Trophoblast cell (in vitro differentiated cells and primary cell): Measurements from ENCODE around the gene NSUN4. TPM values are rescaled to one million over a fixed set of nuclear protein-coding genes. Genes with fewer than 3 reads are reported as not detected.

Experiments used
- DNase-seq, 2 donors: peaks; one replicate each; pipeline ENCODE4 v3.0.0-alpha.2; 2016
- H2AFZ ChIP-seq: 2 replicates; pipeline ENCODE4 v1.6.1; 2013; ENCODE audit warnings: low read length, moderate library complexity, mild to moderate bottlenecking; ENCODE audit not compliant: insufficient read depth, poor library complexity
- H2AK5ac ChIP-seq: 2 replicates; pipeline ENCODE4 v1.6.1; 2013; ENCODE audit warnings: mild to moderate bottlenecking, low read length
- H2BK120ac ChIP-seq: 2 replicates; pipeline ENCODE4 v1.6.1; 2013; ENCODE audit warnings: low read length, mild to moderate bottlenecking, moderate library complexity; ENCODE audit not compliant: insufficient read depth, poor library complexity
- H2BK12ac ChIP-seq: 2 replicates; pipeline ENCODE4 v1.6.1; 2013; ENCODE audit warnings: mild to moderate bottlenecking, low read length, moderate library complexity
- H2BK5ac ChIP-seq: 2 replicates; pipeline ENCODE4 v1.6.1; 2013; ENCODE audit warnings: low read length, low read depth, moderate library complexity, mild to moderate bottlenecking; ENCODE audit not compliant: poor library complexity
- H3K14ac ChIP-seq: 2 replicates; pipeline ENCODE4 v1.6.1; 2013; ENCODE audit warnings: mild to moderate bottlenecking, low read length
- H3K18ac ChIP-seq: 2 replicates; pipeline ENCODE4 v1.6.1; 2013; ENCODE audit warnings: mild to moderate bottlenecking, low read length
- H3K23ac ChIP-seq: 2 replicates; pipeline ENCODE4 v1.6.1; 2013; ENCODE audit warnings: low read length
- H3K27ac ChIP-seq: 2 replicates; pipeline ENCODE4 v1.5.1; 2013; ENCODE audit warnings: low read depth, mild to moderate bottlenecking, inconsistent platforms, low read length, moderate library complexity
- H3K27me3 ChIP-seq: 2 replicates; pipeline ENCODE4 v1.6.1; 2013; ENCODE audit warnings: inconsistent platforms, mild to moderate bottlenecking, low read length, moderate library complexity; ENCODE audit not compliant: insufficient read depth
- H3K36me3 ChIP-seq, 2 experiments: 1 replicate in 1 of 2; 2 replicates in 1 of 2; pipeline ENCODE4 v1.6.1; 2013; ENCODE audit warnings: low read length in 2 of 2, mild to moderate bottlenecking in 2 of 2, moderate library complexity in 1 of 2; ENCODE audit not compliant: insufficient read depth in 2 of 2, control insufficient read depth in 1 of 2
- H3K4ac ChIP-seq: 2 replicates; pipeline ENCODE4 v1.6.1; 2013; ENCODE audit warnings: low read depth, mild to moderate bottlenecking, low read length, moderate library complexity
- H3K4me1 ChIP-seq, 2 experiments: 1 replicate in 1 of 2; 2 replicates in 1 of 2; pipeline ENCODE4 v1.6.1; 2013; ENCODE audit warnings: low read length in 2 of 2, mild to moderate bottlenecking in 2 of 2, moderate library complexity in 1 of 2; ENCODE audit not compliant: insufficient read depth in 2 of 2, control insufficient read depth in 1 of 2
- H3K4me2 ChIP-seq: 2 replicates; pipeline ENCODE4 v1.6.1; 2013; ENCODE audit warnings: inconsistent platforms, mild to moderate bottlenecking, low read length, moderate library complexity
- H3K4me3 ChIP-seq: 2 replicates; pipeline ENCODE4 v1.5.1; 2013; ENCODE audit warnings: mild to moderate bottlenecking, low read depth, low read length, inconsistent platforms
- H3K79me1 ChIP-seq: one replicate; pipeline ENCODE4 v1.6.1; 2013; ENCODE audit warnings: low read length
- H3K79me2 ChIP-seq: 2 replicates; pipeline ENCODE4 v1.6.1; 2013; ENCODE audit warnings: low read length, mild to moderate bottlenecking; ENCODE audit not compliant: control insufficient read depth, insufficient read depth, poor library complexity
- H3K9ac ChIP-seq: 2 replicates; pipeline ENCODE4 v1.6.1; 2013; ENCODE audit warnings: mild to moderate bottlenecking, low read length
- H3K9me3 ChIP-seq: 2 replicates; pipeline ENCODE4 v1.6.1; 2013; ENCODE audit warnings: low read depth, mild to moderate bottlenecking, control low read depth, inconsistent platforms, low read length; ENCODE audit not compliant: insufficient read depth
- H4K12ac ChIP-seq: 2 replicates; pipeline ENCODE4 v1.6.1; 2013; ENCODE audit warnings: low read depth, mild to moderate bottlenecking, low read length, moderate library complexity
- H4K8ac ChIP-seq: 2 replicates; pipeline ENCODE4 v1.6.1; 2013; ENCODE audit warnings: low read depth, mild to moderate bottlenecking, low read length, moderate library complexity
- H4K91ac ChIP-seq: one replicate; pipeline ENCODE4 v1.6.1; 2013; ENCODE audit warnings: low read depth, mild to moderate bottlenecking, low read length, moderate library complexity
- WGBS: extraction: QIAGEN DNeasy Blood & Tissue Kit; methylation state at CpG from one replicate; pipeline ENCODE4 v1.1.7; 2013; ENCODE audit warnings: missing lambda C conversion rate; ENCODE audit not compliant: insufficient read length, insufficient coverage; ENCODE audit errors: extremely low coverage; 5-methylcytosine and 5-hydroxymethylcytosine counted together
- polyA plus RNA-seq: library from polyadenylated mRNA; stranded (reverse); fragments of 200-250 nt; gene quantifications from 2 replicates; pipeline ENCODE4 v1.2.3, GENCODE V29; 2013

The NSUN4 gene
- 13.0 and 13.8 TPM in 2 replicates for polyA plus RNA-seq

DNA sequence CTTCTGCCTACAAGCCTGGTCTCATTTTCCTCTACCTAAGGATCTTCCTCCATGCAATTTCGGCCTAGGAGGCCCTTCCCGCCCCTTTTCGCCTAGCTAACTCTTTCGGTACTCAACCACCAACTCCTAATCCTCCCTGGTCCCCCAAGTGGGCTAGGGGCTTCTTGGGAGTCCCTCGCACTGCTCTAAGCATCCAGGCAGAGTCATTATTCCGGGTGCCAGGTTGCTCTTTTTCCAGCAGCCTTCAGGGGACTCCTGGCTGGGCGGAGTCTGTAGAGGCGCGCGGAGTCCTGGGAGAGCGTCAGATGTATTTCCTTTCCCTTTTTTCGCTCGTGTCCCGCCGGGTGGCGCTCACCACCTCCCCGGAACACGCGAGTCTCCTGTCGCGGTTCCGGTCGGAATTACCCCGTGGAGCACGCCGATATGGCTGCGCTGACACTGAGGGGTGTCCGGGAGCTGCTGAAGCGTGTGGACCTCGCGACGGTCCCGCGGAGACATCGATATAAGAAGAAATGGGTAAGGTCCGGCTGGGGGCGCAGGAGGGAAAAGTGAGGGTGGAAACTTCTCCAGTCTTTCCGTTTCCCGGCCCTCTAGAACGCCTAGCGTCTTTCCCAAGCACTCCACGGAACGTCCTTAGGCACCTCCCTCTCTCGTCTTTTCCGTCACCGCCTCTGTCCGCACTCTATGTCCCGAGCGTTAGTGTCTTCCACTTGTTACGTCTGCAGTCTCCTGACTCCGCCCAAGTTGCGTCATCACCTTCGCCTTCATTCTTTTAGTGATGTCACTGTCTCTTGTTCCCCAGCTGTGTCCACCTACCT, at the start of gene NSUN4:
Gene NSUN4, plus strand, starts transcription at position 404 of the 818 bp plus-strand sequence. Its CDS starts 20 bp downstream, at position 424.
- H4K91ac ChIP-seq, result peak within 1 kb of the TSS; percentile 87
- H3K23ac ChIP-seq, result no peak within 1 kb of the TSS
- peak within 1 kb of the TSS; percentile 54 for H2BK120ac ChIP-seq
- H2AFZ ChIP-seq, result peak within 1 kb of the TSS; percentile 85
- DNase-seq, result peak; percentile 90 to 98
- peak within 1 kb of the TSS; percentile 99 for H3K4me2 ChIP-seq
- H3K36me3 ChIP-seq, result peaks cover 20 to 24% of the 10 kb centered on the region in 2 experiments
- peak within 1 kb of the TSS; percentile 88 for H3K14ac ChIP-seq
- H3K27me3 ChIP-seq, result no peaks in the 10 kb centered on the region
- peak within 1 kb of the TSS; percentile 10 for H2AK5ac ChIP-seq
- H2BK5ac ChIP-seq, result peak within 1 kb of the TSS; percentile 83
- peak within 1 kb of the TSS; percentile 96 for H3K27ac ChIP-seq
- H4K8ac ChIP-seq, result peak within 1 kb of the TSS; percentile 97
- peak within 1 kb of the TSS; percentile 61 for H3K4ac ChIP-seq
- peak within 1 kb of the TSS; percentile 99 for H3K9ac ChIP-seq
- peak within 1 kb of the TSS; percentile 78 for H3K4me3 ChIP-seq
- peaks cover 4% of the 10 kb centered on the region for H3K79me2 ChIP-seq
- H3K4me1 ChIP-seq, result peaks cover 10 to 11% of the 10 kb centered on the region in 2 experiments
- no CpG with 5 or more reads among the region's 53 CpGs for WGBS
- H3K9me3 ChIP-seq, result no peaks in the 10 kb centered on the region
- peak within 1 kb of the TSS; percentile 50 for H2BK12ac ChIP-seq
- peak within 1 kb of the TSS; percentile 88 for H3K18ac ChIP-seq
- peak within 1 kb of the TSS; percentile 87 for H4K12ac ChIP-seq
- peaks cover 14% of the 10 kb centered on the region for H3K79me1 ChIP-seq

GRCh38 chr1:46295306-46295705, 45.3 kb upstream of the NSUN4 start:
- H3K4me3 ChIP-seq, result no peak overlapping the region
- H3K23ac ChIP-seq, result no peak overlapping the region
- WGBS, result no CpG with 5 or more reads among the region's 2 CpGs

DNA sequence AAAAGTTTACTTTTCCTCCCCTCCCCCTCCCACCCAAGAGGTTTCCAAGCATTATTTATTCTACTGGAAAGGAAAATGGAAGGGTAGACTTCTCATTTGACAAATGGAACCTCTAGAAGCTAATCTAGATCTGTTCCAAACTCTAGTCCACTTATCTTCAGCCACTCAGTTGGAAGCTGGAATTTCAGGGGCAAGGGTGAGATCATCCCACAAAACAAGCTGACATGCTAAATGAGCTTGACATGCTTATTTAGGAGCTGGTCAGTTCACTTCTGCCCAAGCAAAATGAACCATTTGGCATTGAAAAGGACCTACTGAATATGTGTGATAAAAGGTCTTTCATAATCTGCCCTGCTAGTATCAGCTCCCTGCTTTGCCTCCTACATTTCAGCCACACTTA, 42.2 kb upstream of the NSUN4 start:
- Histone ChIP-seq H3K9ac (no peak overlapping the region), H2BK120ac (no peak overlapping the region), H3K14ac (no peak overlapping the region), H3K79me2 (peaks cover 30% of the 10 kb centered on the region), H4K8ac (no peak overlapping the region), H3K18ac (no peak overlapping the region), H3K4me2 (no peak overlapping the region), H2AFZ (no peak overlapping the region), H3K4me1 (peaks cover 8 to 16% of the 10 kb centered on the region in 2 experiments), H2AK5ac (no peak overlapping the region), H4K91ac (no peak overlapping the region), H4K12ac (no peak overlapping the region), H3K9me3 (no peaks in the 10 kb centered on the region), H3K23ac (no peak overlapping the region), H3K79me1 (peaks cover 20% of the 10 kb centered on the region), H3K36me3 (peaks cover 5 to 21% of the 10 kb centered on the region in 2 experiments), H3K4ac (no peak overlapping the region), H3K27me3 (no peaks in the 10 kb centered on the region), H3K27ac (no peak overlapping the region), H3K4me3 (no peak overlapping the region), H2BK5ac (no peak overlapping the region), H2BK12ac (no peak overlapping the region)
- DNase-seq, result no peak

More at GRCh38 chr1:46295306-46295705, 45.3 kb upstream of the NSUN4 start:
- H3K18ac ChIP-seq, result no peak overlapping the region
- H3K9ac ChIP-seq, result no peak overlapping the region
- H3K4me1 ChIP-seq, result peaks cover 0 to 4% of the 10 kb centered on the region in 2 experiments
- peaks cover 5 to 23% of the 10 kb centered on the region in 2 experiments for H3K36me3 ChIP-seq
- H2BK120ac ChIP-seq, result no peak overlapping the region
- no peak overlapping the region for H3K4me2 ChIP-seq
- no peak overlapping the region for H2BK5ac ChIP-seq
- H3K79me1 ChIP-seq, result no peaks in the 10 kb centered on the region
- no peaks in the 10 kb centered on the region for H3K27me3 ChIP-seq
- no peaks in the 10 kb centered on the region for H3K9me3 ChIP-seq
- H4K12ac ChIP-seq, result no peak overlapping the region
- peaks cover 5% of the 10 kb centered on the region for H3K79me2 ChIP-seq
- no peak overlapping the region for H3K14ac ChIP-seq
- no peak overlapping the region for H3K4ac ChIP-seq
- H4K8ac ChIP-seq, result no peak overlapping the region
- no peak overlapping the region for H2AK5ac ChIP-seq
- DNase-seq, result no peak
- H2BK12ac ChIP-seq, result no peak overlapping the region
- H2AFZ ChIP-seq, result no peak overlapping the region
- no peak overlapping the region for H3K27ac ChIP-seq
- no peak overlapping the region for H4K91ac ChIP-seq

GRCh38 chr1:46300673-46301405, 39.8 kb upstream of the NSUN4 start:
- peak overlapping the region; percentile 91 for H2AK5ac ChIP-seq
- H4K8ac ChIP-seq, result peak overlapping the region; percentile 80
- peaks cover 0 to 10% of the 10 kb centered on the region in 2 experiments for H3K36me3 ChIP-seq
- peak overlapping the region; percentile 99 for H3K4ac ChIP-seq
- peak overlapping the region; percentile 52 for H2BK5ac ChIP-seq
- no peak overlapping the region for H2BK12ac ChIP-seq
- peaks cover 22% of the 10 kb centered on the region for H3K79me1 ChIP-seq
- peaks cover 8 to 21% of the 10 kb centered on the region in 2 experiments for H3K4me1 ChIP-seq
- peak overlapping the region; percentile 69 for H2BK120ac ChIP-seq
- H3K4me3 ChIP-seq, result peak overlapping the region; percentile 95
- H3K9ac ChIP-seq, result peak overlapping the region; percentile 89
- no peaks in the 10 kb centered on the region for H3K9me3 ChIP-seq
- H3K4me2 ChIP-seq, result peak overlapping the region; percentile 66
- no peak for DNase-seq
- peaks cover 46% of the 10 kb centered on the region for H3K79me2 ChIP-seq
- H4K91ac ChIP-seq, result peak overlapping the region; percentile 88
- no peak overlapping the region for H3K27ac ChIP-seq
- WGBS, result no CpG with 5 or more reads among the region's 6 CpGs
- H4K12ac ChIP-seq, result peak overlapping the region; percentile 93
- no peak overlapping the region for H3K23ac ChIP-seq
- H3K27me3 ChIP-seq, result no peaks in the 10 kb centered on the region
- H2AFZ ChIP-seq, result peak overlapping the region; percentile 61
- H3K14ac ChIP-seq, result peak overlapping the region; percentile 95
- H3K18ac ChIP-seq, result no peak overlapping the region
